HepG2 (cell line): Measurements from ENCODE around the gene VPS13C. TPM values are rescaled to one million over a fixed set of nuclear protein-coding genes. Genes with fewer than 3 reads are reported as not detected.

Experiments used
- ATAC-seq: fragments of 200-7000 bp; cut with Tn5 transposase; 3 replicates; pipeline ENCODE4 v1.9.1; 2020; ENCODE audit warnings: mild to moderate bottlenecking, moderate library complexity
- BruUV-seq: library from RNA; stranded (reverse); fragments of 400-500 nt; replicated peaks from 2 replicates; lab custom pipeline; 2021; lab: Mats Ljungman, UMichigan
- CTCF ChIA-PET: fragments of 300-600 bp; formaldehyde crosslinking; extraction: SDS; loops from one replicate; lab custom pipeline; 2021; ENCODE audit warnings: low total read pairs, inconsistent platforms, low intra/inter-chr PET ratio; lab: Yijun Ruan, JAX
- POLR2A ChIA-PET: fragments of 350-600 bp; sonication (Branson Sonifier 250); formaldehyde crosslinking; loops from one replicate; lab custom pipeline; 2020; ENCODE audit warnings: antibody characterized with exemption, inconsistent platforms; lab: Yijun Ruan, JAX
- DNase-seq: peaks from one replicate; pipeline ENCODE4 v3.0.0-alpha.2; 2015; ENCODE audit warnings: low spot score
- FAIRE-seq: peaks from 3 replicates; lab custom pipeline; 2011; peaks lifted over from hg19 to GRCh38; lab: Jason Lieb, UNC
- H2AFZ ChIP-seq: one replicate; pipeline ENCODE4 v1.6.1; 2011; ENCODE audit warnings: low read length, inconsistent platforms
- H3K27ac ChIP-seq: fragments of 300-600 bp; 3 replicates; pipeline ENCODE4 v1.8.0; 2011; ENCODE audit warnings: mixed run types, mild to moderate bottlenecking, mixed read lengths, low read length, inconsistent platforms; ENCODE audit not compliant: insufficient read depth; ENCODE audit errors: extremely low read length
- H3K27me3 ChIP-seq, 2 experiments: fragments of 200-600 bp in 1 of 2; 2 replicates in 1 of 2; 3 replicates in 1 of 2; pipeline versions ENCODE4 v1.6.0 to v1.8.0; 2011; ENCODE audit warnings: low read length in 2 of 2, mild to moderate bottlenecking in 2 of 2, moderate library complexity in 2 of 2, inconsistent platforms in 1 of 2; ENCODE audit not compliant: insufficient read depth in 2 of 2, control insufficient read depth in 1 of 2
- H3K36me3 ChIP-seq, 2 experiments: fragments of 200-600 bp in 1 of 2; replicated peaks in 1 of 2; 2 replicates in 1 of 2; 3 replicates in 1 of 2; pipeline versions ENCODE4 v1.5.1 to v1.8.0; 2011; ENCODE audit warnings: low read length in 2 of 2, inconsistent platforms in 1 of 2; ENCODE audit not compliant: insufficient read depth in 2 of 2, control insufficient read depth in 1 of 2
- H3K4me1 ChIP-seq: 2 replicates; pipeline ENCODE4 v1.5.1; 2012; ENCODE audit warnings: low read length, inconsistent platforms; ENCODE audit not compliant: insufficient read depth
- H3K4me2 ChIP-seq: 2 replicates; pipeline ENCODE4 v1.6.0; 2011; ENCODE audit warnings: low read depth, low read length, inconsistent platforms
- H3K4me3 ChIP-seq, 3 experiments: fragments of 200-600 bp in 1 of 3; sonication (generic), shearing (Covaris generic) in 1 of 3; replicated peaks in 1 of 3; 2 replicates each; pipeline ENCODE4 v1.5.1; 2011 to 2016; ENCODE audit warnings: low read length in 3 of 3, inconsistent platforms in 2 of 3, low read depth in 2 of 3, mild to moderate bottlenecking in 2 of 3, control low read depth in 1 of 3, mixed read lengths in 1 of 3; ENCODE audit not compliant: insufficient read depth in 1 of 3
- H3K79me2 ChIP-seq: one replicate; pipeline ENCODE4 v1.6.1; 2011; ENCODE audit warnings: low read length, inconsistent platforms; ENCODE audit not compliant: insufficient read depth
- H3K9ac ChIP-seq: 2 replicates; pipeline ENCODE4 v1.6.0; 2011; ENCODE audit warnings: mild to moderate bottlenecking, low read depth, low read length, inconsistent platforms; ENCODE audit not compliant: insufficient read depth
- H3K9me3 ChIP-seq: 2 replicates; pipeline ENCODE4 v1.5.1; 2012; ENCODE audit warnings: mild to moderate bottlenecking, low read length
- H4K20me1 ChIP-seq: 2 replicates; pipeline ENCODE4 v1.6.0; 2011; ENCODE audit warnings: inconsistent platforms, mild to moderate bottlenecking, low read length, moderate library complexity; ENCODE audit not compliant: insufficient read depth
- AHR ChIP-seq: IDR thresholded peaks from 2 replicates; pipeline ENCODE4 v1.6.1; 2018; ENCODE audit warnings: missing genetic modification reagents, missing compliant biosample characterization
- ARID2 ChIP-seq: sonication (generic); formaldehyde crosslinking; IDR thresholded peaks from 2 replicates; pipeline ENCODE4 v1.8.1; 2022; ENCODE audit warnings: mild to moderate bottlenecking, missing genetic modification reagents, borderline replicate concordance
- ATF7-NPFF ChIP-seq: sonication (generic); formaldehyde crosslinking; IDR thresholded peaks from 2 replicates; pipeline ENCODE4 v1.8.1; 2023; ENCODE audit warnings: mild to moderate bottlenecking, low read depth, missing genetic modification reagents, moderate library complexity
- CBX2 ChIP-seq, 2 experiments: fragments of 200-600 bp in 1 of 2; sonication (generic); formaldehyde crosslinking in 1 of 2; IDR thresholded peaks; 2 replicates each; pipeline versions ENCODE4 v1.7.0 to v1.8.1; 2018 to 2022; ENCODE audit warnings: low read depth in 2 of 2, low read length in 1 of 2, mild to moderate bottlenecking in 1 of 2, missing genetic modification reagents in 1 of 2
- HOXA5 ChIP-seq: sonication (generic); formaldehyde crosslinking; IDR thresholded peaks from 2 replicates; pipeline ENCODE4 v1.4.0; 2020; ENCODE audit warnings: missing genetic modification reagents
- NFE2L2 ChIP-seq: fragments of 150-350 bp; IDR thresholded peaks from 2 replicates; pipeline ENCODE4 v1.6.1; 2014; ENCODE audit warnings: low read length
- NONO ChIP-seq, 2 experiments: fragments of 450-650 bp in 1 of 2; sonication (generic) in 1 of 2; formaldehyde crosslinking in 1 of 2; IDR thresholded peaks in 1 of 2; conservative IDR thresholded peaks in 1 of 2; 2 replicates each; pipeline versions ENCODE4 v1.6.1 to v1.8.0; 2017 to 2022; ENCODE audit warnings: mild to moderate bottlenecking in 1 of 2, missing genetic modification reagents in 1 of 2, moderate library complexity in 1 of 2
- RFX1 ChIP-seq: fragments of 450-650 bp; IDR thresholded peaks from 2 replicates; pipeline ENCODE4 v1.6.1; 2017
- SMARCE1 ChIP-seq: fragments of 450-650 bp; IDR thresholded peaks from 2 replicates; pipeline ENCODE4 v1.6.1; 2017; ENCODE audit warnings: borderline replicate concordance
- ZNF207 ChIP-seq: fragments of 450-650 bp; IDR thresholded peaks from 2 replicates; pipeline ENCODE4 v1.6.1; 2016; ENCODE audit warnings: antibody characterized with exemption, borderline replicate concordance
- ZNF256 ChIP-seq: sonication (generic); formaldehyde crosslinking; conservative IDR thresholded peaks from 2 replicates; pipeline ENCODE4 v1.4.0; 2020; ENCODE audit warnings: missing genetic modification reagents
- ZNF468 ChIP-seq: sonication (generic); formaldehyde crosslinking; IDR thresholded peaks from 2 replicates; pipeline ENCODE4 v1.8.0; 2022; ENCODE audit warnings: mild to moderate bottlenecking, moderate library complexity, missing genetic modification reagents
- WGBS: methylation state at CpG from one replicate; pipeline ENCODE4 v1.1.6; 2017; ENCODE audit warnings: low lambda C conversion rate; 5-methylcytosine and 5-hydroxymethylcytosine counted together
- in situ Hi-C: cut with HindIII; loops from 2 replicates; pipeline ENCODE4 v1.10.0; 2017; ENCODE audit warnings: low pct_unique_long_range_greater_than_20kb; ENCODE audit not compliant: extremely low pct_ligation_motif_present
- intact Hi-C: fragments of 100-400 bp; cut with micrococcal nuclease; formaldehyde crosslinking; loops from one replicate; pipeline ENCODE4 v1.10.0; 2022; ENCODE audit not compliant: unreplicated experiment
- polyA plus RNA-seq, 8 experiments: library from polyadenylated mRNA; depleted of rRNA in 3 of 8; stranded (reverse) in 7 of 8; unstranded in 1 of 8; fragments of >200 nt; fragmentation: Illumina TruSeq in 4 of 8; extraction: Trizol in 4 of 8; gene quantifications; 2 replicates each; pipeline versions ENCODE4 v1.2.1 to v1.2.3, GENCODE V29; 2011 to 2016; ENCODE audit warnings: low read depth in 4 of 8, missing spikeins in 1 of 8, mixed read lengths in 1 of 8; ENCODE audit not compliant: insufficient read depth in 1 of 8
- total RNA-seq, 5 experiments: library from RNA; depleted of rRNA; stranded (reverse); fragments of >200 nt; fragmentation: Illumina TruSeq; extraction: Trizol; gene quantifications; 2 replicates each; pipeline ENCODE4 v1.2.3, GENCODE V29; 2016; ENCODE audit warnings: low read depth in 1 of 5
- TF ChIP-seq, protein P1 (sequence below): sonication (generic); formaldehyde crosslinking; IDR thresholded peaks from 2 replicates; pipeline ENCODE4 v1.9.0; 2021; ENCODE audit warnings: missing genetic modification reagents, borderline replicate concordance
- TF ChIP-seq, protein P2 (sequence below), 2 experiments: sonication (generic) in 1 of 2; formaldehyde crosslinking in 1 of 2; IDR thresholded peaks; 2 replicates each; pipeline versions ENCODE4 v1.4.0 to v1.6.1; 2018 to 2020; ENCODE audit warnings: missing genetic modification reagents in 2 of 2, borderline replicate concordance in 1 of 2, low read depth in 1 of 2, mild to moderate bottlenecking in 1 of 2, missing biosample characterization in 1 of 2
- TF ChIP-seq, protein P3 (sequence below): sonication (generic); formaldehyde crosslinking; IDR thresholded peaks from 2 replicates; pipeline ENCODE4 v1.5.0; 2020; ENCODE audit warnings: missing genetic modification reagents

VPS13C gene
- total and polyA plus RNA-seq, 2 of the 13 experiments (the other 11 are each of a cell fraction or from before 2014, with no cell fraction given) = 10.9 to 26.8 TPM

DNA sequence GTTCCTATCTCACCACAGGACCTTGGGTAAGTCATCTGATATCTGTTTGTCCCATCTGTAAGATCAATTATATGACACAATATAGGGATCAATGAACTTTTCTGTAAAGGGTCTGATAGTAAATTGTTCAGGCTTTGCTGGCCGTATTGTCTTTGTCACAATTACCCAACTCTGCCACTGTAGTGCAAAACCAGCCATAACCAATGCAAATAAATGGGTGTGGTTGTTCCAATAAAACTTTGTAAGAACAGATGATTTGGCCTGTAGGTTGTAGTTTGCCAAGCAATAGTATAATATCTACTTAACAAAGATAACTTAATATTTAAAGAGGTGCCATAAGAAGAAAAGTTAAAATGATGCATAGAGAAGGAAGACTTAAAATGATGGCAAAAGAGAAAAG is 210.8 kb downstream of the VPS13C start:
- no peaks in the 10 kb centered on the region for H3K4me1 ChIP-seq
- no TSS peak for BruUV-seq
- ChIA-PET CTCF (no interaction called here), POLR2A (no interaction called here)
- H4K20me1 ChIP-seq = no peaks in the 10 kb centered on the region
- no peaks in the 10 kb centered on the region for H3K9me3 ChIP-seq
- TF ChIP-seq, protein P1, sequence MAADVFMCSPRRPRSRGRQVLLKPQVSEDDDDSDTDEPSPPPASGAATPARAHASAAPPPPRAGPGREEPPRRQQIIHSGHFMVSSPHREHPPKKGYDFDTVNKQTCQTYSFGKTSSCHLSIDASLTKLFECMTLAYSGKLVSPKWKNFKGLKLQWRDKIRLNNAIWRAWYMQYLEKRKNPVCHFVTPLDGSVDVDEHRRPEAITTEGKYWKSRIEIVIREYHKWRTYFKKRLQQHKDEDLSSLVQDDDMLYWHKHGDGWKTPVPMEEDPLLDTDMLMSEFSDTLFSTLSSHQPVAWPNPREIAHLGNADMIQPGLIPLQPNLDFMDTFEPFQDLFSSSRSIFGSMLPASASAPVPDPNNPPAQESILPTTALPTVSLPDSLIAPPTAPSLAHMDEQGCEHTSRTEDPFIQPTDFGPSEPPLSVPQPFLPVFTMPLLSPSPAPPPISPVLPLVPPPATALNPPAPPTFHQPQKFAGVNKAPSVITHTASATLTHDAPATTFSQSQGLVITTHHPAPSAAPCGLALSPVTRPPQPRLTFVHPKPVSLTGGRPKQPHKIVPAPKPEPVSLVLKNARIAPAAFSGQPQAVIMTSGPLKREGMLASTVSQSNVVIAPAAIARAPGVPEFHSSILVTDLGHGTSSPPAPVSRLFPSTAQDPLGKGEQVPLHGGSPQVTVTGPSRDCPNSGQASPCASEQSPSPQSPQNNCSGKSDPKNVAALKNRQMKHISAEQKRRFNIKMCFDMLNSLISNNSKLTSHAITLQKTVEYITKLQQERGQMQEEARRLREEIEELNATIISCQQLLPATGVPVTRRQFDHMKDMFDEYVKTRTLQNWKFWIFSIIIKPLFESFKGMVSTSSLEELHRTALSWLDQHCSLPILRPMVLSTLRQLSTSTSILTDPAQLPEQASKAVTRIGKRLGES (CRISPR knock-in tag) = no peak
- TF ChIP-seq NONO (IDR thresholded peaks at IDR 0.05) (no peak), NONO (CRISPR knock-in tag; conservative IDR thresholded peaks at IDR 0.05) (no peak), ARID2 (CRISPR knock-in tag) (no peak), HOXA5 (CRISPR knock-in tag) (no peak), ZNF207 (no peak), CBX2 (IDR thresholded peaks at IDR 0.05; ENCODE audit: low read depth, low read length) (no peak), CBX2 (CRISPR knock-in tag; IDR thresholded peaks at IDR 0.05; ENCODE audit: low read depth) (no peak), SMARCE1 (no peak), NFE2L2 (no peak), ZNF256 (no peak), ZNF468 (no peak), ATF7-NPFF (no peak), AHR (CRISPR knock-in tag) (no peak), RFX1 (no peak)
- TF ChIP-seq, protein P2, sequence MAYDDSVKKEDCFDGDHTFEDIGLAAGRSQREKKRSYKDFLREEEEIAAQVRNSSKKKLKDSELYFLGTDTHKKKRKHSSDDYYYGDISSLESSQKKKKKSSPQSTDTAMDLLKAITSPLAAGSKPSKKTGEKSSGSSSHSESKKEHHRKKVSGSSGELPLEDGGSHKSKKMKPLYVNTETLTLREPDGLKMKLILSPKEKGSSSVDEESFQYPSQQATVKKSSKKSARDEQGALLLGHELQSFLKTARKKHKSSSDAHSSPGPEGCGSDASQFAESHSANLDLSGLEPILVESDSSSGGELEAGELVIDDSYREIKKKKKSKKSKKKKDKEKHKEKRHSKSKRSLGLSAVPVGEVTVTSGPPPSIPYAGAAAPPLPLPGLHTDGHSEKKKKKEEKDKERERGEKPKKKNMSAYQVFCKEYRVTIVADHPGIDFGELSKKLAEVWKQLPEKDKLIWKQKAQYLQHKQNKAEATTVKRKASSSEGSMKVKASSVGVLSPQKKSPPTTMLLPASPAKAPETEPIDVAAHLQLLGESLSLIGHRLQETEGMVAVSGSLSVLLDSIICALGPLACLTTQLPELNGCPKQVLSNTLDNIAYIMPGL (CRISPR knock-in tag; IDR thresholded peaks at IDR 0.05; ENCODE audit: borderline replicate concordance in 1 of 2, low read depth in 1 of 2) = no peak
- TF ChIP-seq, protein P3, sequence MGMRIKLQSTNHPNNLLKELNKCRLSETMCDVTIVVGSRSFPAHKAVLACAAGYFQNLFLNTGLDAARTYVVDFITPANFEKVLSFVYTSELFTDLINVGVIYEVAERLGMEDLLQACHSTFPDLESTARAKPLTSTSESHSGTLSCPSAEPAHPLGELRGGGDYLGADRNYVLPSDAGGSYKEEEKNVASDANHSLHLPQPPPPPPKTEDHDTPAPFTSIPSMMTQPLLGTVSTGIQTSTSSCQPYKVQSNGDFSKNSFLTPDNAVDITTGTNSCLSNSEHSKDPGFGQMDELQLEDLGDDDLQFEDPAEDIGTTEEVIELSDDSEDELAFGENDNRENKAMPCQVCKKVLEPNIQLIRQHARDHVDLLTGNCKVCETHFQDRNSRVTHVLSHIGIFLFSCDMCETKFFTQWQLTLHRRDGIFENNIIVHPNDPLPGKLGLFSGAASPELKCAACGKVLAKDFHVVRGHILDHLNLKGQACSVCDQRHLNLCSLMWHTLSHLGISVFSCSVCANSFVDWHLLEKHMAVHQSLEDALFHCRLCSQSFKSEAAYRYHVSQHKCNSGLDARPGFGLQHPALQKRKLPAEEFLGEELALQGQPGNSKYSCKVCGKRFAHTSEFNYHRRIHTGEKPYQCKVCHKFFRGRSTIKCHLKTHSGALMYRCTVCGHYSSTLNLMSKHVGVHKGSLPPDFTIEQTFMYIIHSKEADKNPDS = no peak
- no peaks in the 10 kb centered on the region for H3K27me3 ChIP-seq
- no peak overlapping the region for H3K9ac ChIP-seq
- H3K4me3 ChIP-seq = no peak overlapping the region
- no peak overlapping the region for H3K4me2 ChIP-seq
- ATAC-seq = no peak
- intact Hi-C loops = no loop called here
- in situ Hi-C loops = loop anchor here (25.0 kb wide), 1 partner anchor 687 kb away; no protein-coding TSS in a partner anchor
- no peak for DNase-seq
- no peak overlapping the region for H3K27ac ChIP-seq
- no peak for FAIRE-seq
- no peaks in the 10 kb centered on the region for H3K79me2 ChIP-seq
- 91% methylated on average over 1 of the region's 1 CpG for WGBS
- H2AFZ ChIP-seq = no peak overlapping the region
- no peaks in the 10 kb centered on the region for H3K36me3 ChIP-seq
